Mucosa of rectum (tissue), 2 donors: ENCODE data around the gene PLEKHA8.

Experiments
- H3K27ac ChIP-seq, 2 donors: one replicate each; pipeline ENCODE4 v1.7.0; 2013; ENCODE audit warnings: inconsistent platforms in 2 of 2, low read depth in 2 of 2, low read length in 2 of 2
- H3K27me3 ChIP-seq, 2 donors: one replicate each; pipeline ENCODE4 v1.7.0; 2013; ENCODE audit warnings: low read length in 2 of 2; ENCODE audit not compliant: control insufficient read depth in 2 of 2, insufficient read depth in 2 of 2
- H3K36me3 ChIP-seq, 2 donors: one replicate each; pipeline ENCODE4 v1.7.0; 2013; ENCODE audit warnings: low read length in 2 of 2; ENCODE audit not compliant: control insufficient read depth in 2 of 2, insufficient read depth in 2 of 2
- H3K4me1 ChIP-seq, 2 donors: one replicate each; pipeline ENCODE4 v1.7.0; 2013; ENCODE audit warnings: low read length in 2 of 2, mild to moderate bottlenecking in 1 of 2; ENCODE audit not compliant: control insufficient read depth in 2 of 2, insufficient read depth in 2 of 2
- H3K4me3 ChIP-seq, 2 donors: one replicate each; pipeline ENCODE4 v1.7.0; 2013; ENCODE audit warnings: low read length in 2 of 2
- H3K9ac ChIP-seq, 2 donors: one replicate each; pipeline ENCODE4 v1.7.0; 2013; ENCODE audit warnings: low read length in 2 of 2, low read depth in 1 of 2, mild to moderate bottlenecking in 1 of 2
- H3K9me3 ChIP-seq, 2 donors: one replicate each; pipeline ENCODE4 v1.7.0; 2013; ENCODE audit warnings: low read length in 2 of 2; ENCODE audit not compliant: control insufficient read depth in 2 of 2
- donor health status: healthy.
- donor health status: Normal muscosa, but diverticular disease.

The PLEKHA8 gene

DNA sequence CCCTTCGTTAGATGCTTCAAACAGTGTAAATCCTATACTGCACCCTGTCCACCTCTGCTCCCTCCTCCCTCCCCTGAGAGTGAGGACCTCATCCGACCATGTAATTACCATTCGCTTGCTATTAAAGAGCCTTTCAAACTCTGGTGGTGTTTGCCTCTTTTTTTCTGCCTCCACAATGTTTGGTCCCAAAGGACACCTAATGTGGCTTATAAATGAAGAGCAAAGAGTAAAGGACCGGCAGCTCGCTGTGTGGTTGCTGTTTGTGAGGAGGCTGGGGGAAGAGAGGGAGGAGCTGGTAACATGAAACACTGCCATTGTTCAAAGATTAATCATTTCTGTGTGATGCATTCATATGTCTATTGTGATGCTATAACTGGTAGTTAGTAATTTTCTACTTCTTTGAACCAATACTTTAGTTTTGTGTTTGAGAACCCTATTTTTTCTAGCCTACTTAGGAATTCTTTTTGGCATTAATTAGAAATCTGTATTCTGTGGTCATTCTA, 134.5 kb downstream of the PLEKHA8 start:
- Histone ChIP-seq H3K27ac (peak overlapping the region in 1 of 2 donors; percentile 27), H3K27me3 (no peaks in the 10 kb centered on the region), H3K36me3 (no peaks in the 10 kb centered on the region), H3K9ac (peak overlapping the region in 1 of 2 donors; percentile 18), H3K4me1 (peaks cover 19 to 23% of the 10 kb centered on the region in 2 donors), H3K9me3 (no peaks in the 10 kb centered on the region), H3K4me3 (no peak overlapping the region)

DNA sequence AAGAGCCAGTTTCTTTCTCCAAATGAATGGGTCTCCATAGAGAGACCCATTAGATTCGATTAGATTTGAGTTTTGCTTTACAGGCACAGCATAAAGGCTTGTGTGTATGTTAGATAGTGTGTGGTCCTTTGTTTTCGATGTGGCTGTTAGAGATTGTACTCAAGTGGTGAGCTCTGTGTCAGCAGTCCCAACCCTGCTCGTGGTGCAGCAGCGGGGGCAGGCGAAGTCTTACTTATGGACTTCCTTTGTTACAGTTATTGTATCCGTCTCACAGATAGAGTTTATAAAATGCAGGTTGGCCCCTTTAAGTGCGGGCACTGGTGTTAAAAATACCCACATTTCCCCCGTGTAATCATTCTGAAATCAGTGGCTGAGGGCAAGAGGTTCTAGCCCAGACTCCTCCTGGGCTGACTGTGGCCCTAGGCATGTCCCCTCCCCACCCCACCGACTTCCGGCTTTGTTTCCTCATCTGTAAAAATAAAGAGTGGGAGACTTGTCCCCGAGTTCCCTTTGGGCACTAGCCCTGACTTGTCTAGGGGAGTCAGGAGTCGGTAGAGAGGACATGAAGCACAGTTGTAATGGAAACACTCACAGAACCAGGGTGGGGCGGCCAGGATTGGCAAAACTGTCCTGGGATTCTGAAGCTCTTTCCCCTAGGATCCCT, 135.2 kb downstream of the PLEKHA8 start:
- Histone ChIP-seq H3K27me3 (no peaks in the 10 kb centered on the region), H3K27ac (peak overlapping the region in 1 of 2 donors; percentile 27), H3K4me3 (no peak overlapping the region), H3K9ac (peak overlapping the region in 1 of 2 donors; percentile 18), H3K4me1 (peaks cover 19 to 23% of the 10 kb centered on the region in 2 donors), H3K36me3 (no peaks in the 10 kb centered on the region), H3K9me3 (no peaks in the 10 kb centered on the region)

DNA sequence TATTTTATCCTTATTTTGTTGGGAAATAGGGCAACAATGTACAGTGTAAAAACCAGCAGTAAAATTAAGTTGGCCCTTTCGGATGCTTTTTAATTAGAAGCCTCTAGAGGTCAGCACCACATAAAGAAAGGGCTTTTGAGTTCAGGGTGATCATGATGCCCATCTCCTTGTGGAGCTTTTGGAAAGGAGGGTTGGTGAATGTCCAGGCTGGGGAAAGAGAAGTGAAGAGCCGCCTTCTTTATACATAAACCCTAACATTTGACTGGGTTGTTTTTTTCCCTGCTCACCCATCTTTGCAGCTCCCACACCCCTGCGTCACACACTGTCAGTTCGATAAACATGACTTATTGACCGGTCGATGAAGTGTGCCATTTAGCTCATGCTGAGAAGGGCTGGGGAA, 136.4 kb downstream of the PLEKHA8 start:
- H3K27ac ChIP-seq, result no peak overlapping the region
- H3K36me3 ChIP-seq, result no peaks in the 10 kb centered on the region
- H3K9me3 ChIP-seq, result no peaks in the 10 kb centered on the region
- no peak overlapping the region for H3K4me3 ChIP-seq
- H3K4me1 ChIP-seq, result peaks cover 17 to 19% of the 10 kb centered on the region in 2 donors
- H3K27me3 ChIP-seq, result no peaks in the 10 kb centered on the region
- no peak overlapping the region for H3K9ac ChIP-seq

DNA sequence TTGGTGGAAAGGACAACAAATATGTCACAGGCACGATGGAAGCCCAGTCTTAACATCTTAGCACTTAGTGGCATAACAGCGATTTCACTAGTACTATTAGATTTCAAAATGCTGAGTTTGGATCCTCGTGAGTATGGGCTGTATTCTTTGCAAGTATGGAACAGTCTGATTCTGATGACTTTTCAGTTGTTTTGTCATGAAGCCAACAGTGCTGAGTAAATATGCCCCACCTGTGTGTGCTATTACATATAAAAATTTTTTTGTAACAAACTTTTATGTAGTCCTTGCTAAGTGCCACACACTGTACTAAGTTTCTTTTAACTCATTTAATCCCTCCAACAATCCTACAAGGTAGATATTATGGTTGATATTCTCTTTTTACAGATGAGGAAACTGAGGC, 137.4 kb downstream of the PLEKHA8 start:
- Histone ChIP-seq H3K4me1 (peaks cover 15 to 17% of the 10 kb centered on the region in 2 donors), H3K4me3 (no peak overlapping the region), H3K27me3 (no peaks in the 10 kb centered on the region), H3K36me3 (no peaks in the 10 kb centered on the region), H3K9ac (no peak overlapping the region), H3K9me3 (no peaks in the 10 kb centered on the region), H3K27ac (peak overlapping the region; percentile 29 to 40)

DNA sequence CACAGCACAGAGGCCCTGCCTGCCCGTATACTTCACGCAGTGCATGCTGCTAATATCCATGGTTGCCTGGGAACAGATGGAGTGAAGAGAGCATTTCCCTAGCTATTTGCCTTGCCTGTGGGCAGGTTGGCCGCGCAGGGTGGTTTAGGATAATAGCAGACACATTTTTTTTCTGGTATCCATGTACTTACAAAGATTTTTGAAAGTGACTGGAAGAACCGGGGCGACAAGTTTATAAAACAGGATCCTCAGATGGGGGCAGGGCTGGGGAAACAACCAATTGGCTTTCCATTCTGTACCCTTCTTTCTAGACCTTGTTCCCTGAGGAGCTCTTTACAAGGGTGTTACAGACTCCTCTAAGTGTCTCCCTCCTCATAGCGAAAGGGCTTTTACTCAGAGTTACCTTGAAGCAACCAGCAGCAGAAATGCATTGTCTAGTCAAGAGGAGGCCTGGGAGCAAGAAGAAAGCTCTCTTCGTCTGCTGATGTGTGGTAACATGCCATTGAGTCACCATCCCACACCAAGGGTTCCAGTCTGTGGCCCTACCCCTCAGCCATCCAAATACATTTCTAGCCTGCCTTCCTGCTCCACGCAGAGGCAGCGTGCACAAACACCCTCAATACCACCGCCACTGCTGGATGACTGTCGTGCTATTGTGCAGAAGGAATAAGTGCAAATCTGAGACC, 138.1 kb downstream of the PLEKHA8 start:
- Histone ChIP-seq H3K27me3 (no peaks in the 10 kb centered on the region), H3K4me3 (no peak overlapping the region), H3K27ac (peak overlapping the region; percentile 29 to 35), H3K4me1 (peaks cover 15 to 16% of the 10 kb centered on the region in 2 donors), H3K36me3 (no peaks in the 10 kb centered on the region), H3K9ac (no peak overlapping the region), H3K9me3 (no peaks in the 10 kb centered on the region)

DNA sequence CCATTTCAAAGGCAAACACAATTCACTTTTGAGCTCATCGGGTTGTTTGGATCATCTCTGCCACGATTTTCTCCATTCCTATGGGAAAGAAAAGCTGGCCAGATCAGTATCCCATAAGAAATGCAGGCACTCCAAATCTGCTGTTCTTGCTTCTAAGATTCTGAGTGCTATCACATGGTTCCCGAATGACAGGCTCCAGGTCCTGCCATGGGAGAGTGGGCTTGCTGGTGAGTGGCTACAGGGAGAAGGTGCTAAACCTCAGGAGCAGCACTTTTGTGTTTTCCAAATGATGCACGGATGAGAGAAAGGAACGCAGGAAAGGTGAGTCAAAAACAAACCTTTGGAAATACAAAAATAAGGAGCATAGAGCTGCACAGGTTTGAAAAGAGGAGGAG, 138.6 kb downstream of the PLEKHA8 start:
- peaks cover 14 to 15% of the 10 kb centered on the region in 2 donors for H3K4me1 ChIP-seq

DNA sequence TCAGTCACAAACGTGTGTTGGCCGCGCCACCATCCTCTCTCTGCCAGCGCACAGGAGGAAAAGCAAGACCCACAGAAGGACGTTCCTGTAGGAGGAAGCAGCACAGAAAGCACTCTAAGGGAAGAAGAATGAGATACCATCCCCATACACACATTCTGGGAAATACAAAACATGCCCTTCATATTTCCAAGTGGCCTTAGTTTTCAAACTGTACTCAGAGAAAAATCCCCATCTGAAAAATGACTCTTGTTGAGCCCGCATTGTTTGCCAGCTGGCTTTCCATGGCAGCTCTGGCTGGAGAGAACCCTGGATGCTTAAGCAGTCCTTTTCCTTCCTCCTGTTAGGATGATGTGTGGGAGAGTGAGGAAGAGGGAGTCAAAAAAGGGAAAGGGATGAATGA, 139.7 kb downstream of the PLEKHA8 start:
- Histone ChIP-seq H3K27me3 (no peaks in the 10 kb centered on the region), H3K27ac (no peak overlapping the region), H3K9me3 (no peaks in the 10 kb centered on the region), H3K36me3 (no peaks in the 10 kb centered on the region), H3K4me1 (peaks cover 15 to 16% of the 10 kb centered on the region in 2 donors), H3K4me3 (no peak overlapping the region), H3K9ac (no peak overlapping the region)

More for the DNA sequence above, 138.6 kb downstream of the PLEKHA8 start:
- no peak overlapping the region for H3K4me3 ChIP-seq
- no peak overlapping the region for H3K9ac ChIP-seq
- no peaks in the 10 kb centered on the region for H3K27me3 ChIP-seq
- no peaks in the 10 kb centered on the region for H3K9me3 ChIP-seq
- H3K36me3 ChIP-seq, result no peaks in the 10 kb centered on the region
- H3K27ac ChIP-seq, result no peak overlapping the region

DNA sequence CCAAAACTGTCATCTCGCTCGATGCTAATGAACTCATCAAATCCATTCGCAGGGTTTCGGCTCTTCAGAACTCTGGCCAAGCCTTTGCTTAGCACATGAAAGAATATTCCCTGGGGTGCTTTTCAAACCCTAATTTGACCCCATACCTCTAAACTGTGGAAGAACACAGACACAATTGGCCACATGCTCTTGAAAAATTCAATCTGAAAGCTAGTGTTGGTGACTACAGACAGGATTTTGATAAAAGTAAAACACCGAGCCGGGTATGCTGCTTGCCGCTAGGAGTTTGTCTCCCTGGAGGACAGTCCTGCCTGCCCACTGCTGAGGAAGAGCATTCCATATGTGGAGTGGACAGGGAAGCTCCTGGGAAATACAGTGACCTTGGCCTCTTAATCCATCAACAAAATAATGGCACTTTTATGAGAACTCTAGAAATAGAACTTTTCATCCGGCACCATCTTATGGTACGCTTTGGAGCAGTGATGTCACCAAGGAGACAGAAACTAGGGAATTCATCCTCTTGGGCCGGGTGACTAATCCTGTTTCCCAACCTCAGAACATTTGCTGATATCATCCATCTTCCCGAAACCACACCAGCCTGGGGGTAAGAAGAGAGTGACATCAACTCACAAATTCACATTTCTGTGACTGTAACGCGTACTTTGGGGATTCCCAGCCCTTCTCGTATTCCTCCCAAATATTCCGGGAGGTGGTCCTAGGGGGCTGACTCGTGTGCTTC, 140.8 kb downstream of the PLEKHA8 start:
- Histone ChIP-seq H3K9me3 (no peaks in the 10 kb centered on the region), H3K9ac (no peak overlapping the region), H3K4me1 (peaks cover 14 to 15% of the 10 kb centered on the region in 2 donors), H3K27ac (no peak overlapping the region), H3K36me3 (no peaks in the 10 kb centered on the region), H3K27me3 (no peaks in the 10 kb centered on the region), H3K4me3 (no peak overlapping the region)

DNA sequence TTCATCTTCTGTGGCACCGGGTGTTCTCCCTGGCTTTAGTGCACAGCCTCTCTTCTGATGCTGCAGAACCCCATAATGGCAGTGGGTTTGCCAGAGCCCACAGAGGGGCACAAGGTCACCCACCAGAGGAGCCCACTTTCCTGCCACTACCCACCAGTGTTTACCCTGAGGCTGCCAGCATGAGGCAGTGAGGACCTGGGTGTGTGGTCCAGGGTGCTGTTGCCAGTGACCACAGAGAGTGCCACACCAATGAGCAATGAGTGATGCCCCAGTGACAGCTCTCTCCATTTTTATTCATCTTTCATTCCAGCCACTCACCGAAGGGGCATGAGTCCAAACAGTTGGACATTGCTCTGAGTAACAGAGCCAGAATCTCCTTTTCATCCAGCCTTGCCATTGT, 141.4 kb downstream of the PLEKHA8 start:
- no peak overlapping the region for H3K9ac ChIP-seq
- no peak overlapping the region for H3K27ac ChIP-seq
- no peaks in the 10 kb centered on the region for H3K9me3 ChIP-seq
- no peak overlapping the region for H3K4me3 ChIP-seq
- H3K27me3 ChIP-seq, result no peaks in the 10 kb centered on the region
- H3K36me3 ChIP-seq, result no peaks in the 10 kb centered on the region
- peaks cover 13 to 15% of the 10 kb centered on the region in 2 donors for H3K4me1 ChIP-seq
